Measurements from ENCODE around the gene PPP1R37. TPM values are rescaled to one million over a fixed set of nuclear protein-coding genes. Genes with fewer than 3 reads are reported as not detected.

PPP1R37 gene
- total and polyA plus RNA-seq, 2 of the 8 experiments (the other 6 are each of a cell fraction or from before 2014, with no cell fraction given) = 14.6 to 25.7 TPM

- TF ChIP-seq CHD7 (IDR thresholded peaks at IDR 0.05; ENCODE audit: insufficient replicate concordance, low read length) = no peak
- TF ChIP-seq BCL11A (IDR thresholded peaks at IDR 0.05; ENCODE audit: low read depth in 2 of 2, low read length in 2 of 2) = no peak
- no peak for TF ChIP-seq FOSL1 (IDR thresholded peaks at IDR 0.05; ENCODE audit: insufficient read depth, low read depth, low read length)
- no peak for TF ChIP-seq E2F6 (IDR thresholded peaks at IDR 0.05)
- TF ChIP-seq EZH2 (IDR thresholded peaks at IDR 0.05; ENCODE audit: low read depth, low read length, severe bottlenecking) = no peak
- TF ChIP-seq HDAC6 (IDR thresholded peaks at IDR 0.05; ENCODE audit: low read depth, low read length) = no peak
- no peak for TF ChIP-seq TEAD4 (IDR thresholded peaks at IDR 0.05; ENCODE audit: low read depth, low read length)
- no peak for TF ChIP-seq TAF1 (IDR thresholded peaks at IDR 0.05; ENCODE audit: low read depth, low read length)
- no peak for TF ChIP-seq ZNF274 (IDR thresholded peaks at IDR 0.05; ENCODE audit: borderline replicate concordance, extremely low read depth, low read length)
- no peak for TF ChIP-seq BACH1 (IDR thresholded peaks at IDR 0.05; ENCODE audit: low read length)
Observed at GRCh38 chr19:45180936-45181335, 88.0 kb downstream of the PPP1R37 start (continued).
